Suppressor macrophage (primary cell): ENCODE results near the gene C17orf67.

ENCODE experiments used
- DNase-seq, 4 experiments: peaks; one replicate each; pipeline ENCODE4 v3.0.0-alpha.2; 2020 to 2022
- total RNA-seq, 17 experiments: gene quantifications; one replicate each; lab custom pipeline; 2026; ENCODE audit warnings: mixed read lengths in 6 of 17, inconsistent platforms in 3 of 17; lab: John Stamatoyannopoulos, UW

C17orf67 gene, protein sequence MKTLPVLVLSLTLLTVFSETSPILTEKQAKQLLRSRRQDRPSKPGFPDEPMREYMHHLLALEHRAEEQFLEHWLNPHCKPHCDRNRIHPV
- total RNA-seq, result 0.50 to 4.6 (median 1.3) reads per million in 17 experiments

DNA sequence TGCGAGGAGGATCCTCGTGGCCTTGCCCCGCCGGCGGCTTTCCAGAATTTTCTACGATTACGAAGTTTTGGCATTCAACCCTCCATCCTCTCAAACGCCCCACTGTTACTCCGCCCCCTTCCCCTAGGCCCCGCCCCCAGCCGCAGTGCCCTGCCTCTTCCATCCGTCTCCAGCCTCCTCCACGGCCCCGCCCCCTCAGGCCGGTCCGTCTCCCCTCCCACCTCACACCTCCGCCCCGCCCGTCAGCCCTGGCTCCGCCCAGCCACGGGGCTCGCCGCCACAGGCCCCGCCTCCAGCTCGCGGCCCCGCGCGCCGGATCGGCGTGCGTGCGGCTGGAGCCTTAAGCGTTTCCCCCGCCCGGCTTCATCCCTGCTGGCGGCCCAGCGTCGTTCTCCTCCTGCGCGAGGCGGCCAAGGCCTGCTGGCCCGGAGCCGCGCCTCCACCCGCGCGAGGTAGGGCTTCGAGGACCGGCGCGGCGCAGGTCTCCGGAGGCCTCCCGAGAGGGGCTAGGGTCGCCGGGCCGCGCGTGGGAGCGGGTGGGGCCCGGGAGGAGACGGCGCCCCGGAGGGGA lies at the start of gene C17orf67, which contains the start of gene DGKE:
C17orf67 (minus strand) TSS at position 112 of the 571 bp plus-strand sequence. CDS start 18,110 bp downstream, outside the sequence.
DGKE (plus strand) TSS at position 343 of the 571 bp plus-strand sequence. CDS start 645 bp downstream, outside the sequence.
- peak; percentile 95 to 99 (median 97) for DNase-seq

DNA sequence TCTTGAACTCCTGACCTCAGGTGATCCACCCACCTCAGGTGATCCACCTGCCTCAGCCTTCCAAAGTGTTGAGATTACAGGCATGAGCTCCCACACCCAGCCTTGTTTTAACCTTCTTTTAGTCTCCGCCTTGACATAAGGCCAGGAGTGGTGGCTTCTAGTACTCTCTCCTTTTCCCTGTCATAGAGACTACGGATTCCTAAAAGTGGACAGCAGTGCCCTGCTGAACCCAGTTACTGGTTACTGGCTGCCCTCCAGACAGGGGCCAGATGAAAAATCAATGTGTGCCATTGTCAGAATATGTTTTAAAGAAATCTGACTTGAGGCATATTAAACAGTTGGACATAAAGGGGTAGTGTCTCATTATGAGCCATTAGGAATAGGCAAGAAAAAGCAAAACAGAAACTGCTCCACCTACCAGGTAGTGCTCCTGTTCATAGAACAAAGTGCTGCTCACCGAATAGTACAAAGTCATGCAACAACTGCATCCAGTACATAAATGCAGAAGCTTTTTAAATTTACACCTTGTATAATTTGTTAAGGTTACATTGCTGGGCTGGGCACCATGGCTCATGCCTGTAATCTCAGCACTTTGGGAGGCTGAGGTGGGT lies 48.1 kb upstream of the C17orf67 start:
- DNase-seq, result no peak

DNA sequence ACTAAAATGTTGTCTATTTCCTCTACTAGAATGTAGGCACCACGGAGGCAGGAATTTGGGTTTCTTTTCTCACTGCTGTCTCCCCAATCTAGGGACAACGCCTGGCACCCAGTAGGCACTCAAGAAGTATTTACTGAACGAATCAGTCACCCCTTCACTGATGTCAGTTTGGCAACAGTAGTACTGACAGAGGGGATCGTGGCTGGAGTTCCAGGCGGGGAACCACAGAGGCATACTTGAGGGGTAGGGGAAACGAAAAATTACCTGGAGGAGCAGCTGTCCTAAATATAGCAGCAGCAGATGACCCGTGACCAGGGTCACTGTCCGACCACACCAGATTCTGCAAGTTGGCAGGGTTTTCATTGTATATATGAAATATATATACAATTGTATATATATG lies 46.9 kb upstream of the C17orf67 start:
- no peak for DNase-seq

DNA sequence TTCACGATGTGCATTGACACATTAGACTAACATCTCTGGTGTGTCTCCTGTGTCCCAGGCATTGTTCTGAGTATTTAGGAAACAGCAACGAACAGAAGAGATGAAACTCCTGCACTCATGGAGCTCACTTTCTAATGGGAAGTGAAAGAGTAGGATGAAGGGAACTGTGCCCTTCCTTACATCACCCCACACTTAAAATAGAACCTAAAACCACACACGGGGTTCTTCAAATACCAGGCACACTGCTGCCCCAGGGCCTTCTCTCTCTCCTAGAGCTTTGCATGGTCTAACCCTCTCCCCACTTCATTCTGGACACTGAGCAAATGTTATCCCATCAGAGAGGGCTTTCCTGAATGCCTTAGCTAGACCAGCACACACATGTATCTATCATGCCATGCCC lies 46.4 kb upstream of the C17orf67 start:
- peak; percentile 48 to 74 (median 60) for DNase-seq

DNA sequence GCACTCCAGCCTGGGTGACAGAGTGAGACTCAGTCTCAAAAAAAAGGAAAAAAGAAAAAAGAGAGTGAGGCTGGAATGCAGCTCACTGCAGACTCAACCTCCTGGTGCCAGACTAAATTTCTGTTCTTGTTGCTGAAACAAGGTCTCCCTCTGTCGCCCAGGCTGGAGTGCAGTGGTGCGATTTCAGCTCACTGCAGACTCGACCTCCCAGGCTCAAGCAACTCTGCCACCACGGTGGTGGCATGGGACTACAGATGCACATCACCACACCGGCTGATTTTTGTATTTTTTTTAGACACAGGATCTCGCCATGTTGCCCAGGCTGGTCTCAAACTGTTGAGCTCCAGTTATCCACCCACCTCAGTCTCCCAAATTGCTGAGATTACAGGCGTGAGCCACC lies 45.6 kb upstream of the C17orf67 start:
- DNase-seq, result no peak

DNA sequence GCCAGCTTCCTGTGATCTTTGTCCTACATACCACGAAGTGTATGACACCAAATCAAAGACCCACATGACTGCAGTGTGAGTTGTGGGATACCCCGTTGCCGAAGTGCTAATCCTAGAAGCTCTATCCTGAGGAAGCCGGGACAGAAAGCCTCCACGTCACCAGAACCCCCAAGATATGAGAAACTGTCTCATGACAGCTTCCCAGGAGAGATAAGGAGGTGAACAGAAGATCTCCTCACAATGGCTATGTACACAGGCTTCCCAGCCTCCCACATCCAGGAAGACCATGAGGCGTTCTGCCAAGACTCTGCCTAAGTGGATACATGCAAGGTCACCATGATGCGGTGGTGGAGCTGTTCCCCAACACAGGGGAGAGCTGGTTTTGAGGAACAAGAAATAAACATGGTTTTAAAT lies 43.1 kb upstream of the C17orf67 start:
- DNase-seq, result peak in 3 of 4 experiments; percentile 17 to 24 (median 18)

DNA sequence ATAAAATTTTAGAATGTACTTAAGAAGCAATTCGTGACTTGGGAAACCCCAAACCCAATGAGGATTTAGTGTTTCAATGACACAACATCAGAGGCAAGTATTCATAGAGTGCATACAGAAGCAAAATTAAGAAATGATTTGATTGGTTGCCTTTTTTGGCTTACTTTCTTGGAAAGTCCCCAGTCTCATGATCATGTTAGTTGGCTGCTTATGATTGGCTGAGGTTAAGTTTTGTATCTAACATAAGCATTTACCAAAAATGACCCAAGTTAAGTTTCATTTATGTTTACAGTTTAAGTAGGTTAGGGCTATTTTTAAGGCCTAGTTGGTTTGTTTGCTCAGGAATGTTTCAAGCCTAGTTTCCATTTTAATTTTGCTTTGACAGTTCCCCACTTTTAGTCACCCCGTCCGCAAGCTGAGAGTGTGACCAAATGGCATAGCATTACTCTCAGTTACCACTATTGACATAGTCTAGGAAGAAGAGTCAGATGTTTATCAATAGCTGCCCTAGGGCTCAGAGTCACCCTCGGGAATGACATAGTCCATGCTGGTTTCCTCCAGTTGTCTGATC lies 36.4 kb upstream of the C17orf67 start:
- peak in 1 of 4 experiments; percentile 44 for DNase-seq

DNA sequence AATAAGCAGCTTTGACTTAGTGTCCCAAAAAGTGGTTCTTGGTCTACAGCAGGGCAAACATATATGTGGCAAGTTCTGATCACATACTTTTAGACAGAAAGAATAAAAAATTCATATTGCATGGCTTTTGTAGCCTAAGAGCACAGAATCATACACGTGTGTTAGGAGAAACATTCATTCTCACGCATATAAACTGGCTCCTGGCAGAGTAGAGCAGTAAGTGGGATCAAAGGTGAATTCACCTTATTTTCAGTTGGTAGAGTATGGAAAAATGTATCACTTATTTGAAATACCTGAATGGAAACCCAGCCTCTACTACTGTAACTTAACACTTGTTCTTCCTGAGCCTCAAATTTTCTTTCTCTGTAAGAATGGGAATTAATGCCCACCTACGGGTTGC lies 35.0 kb upstream of the C17orf67 start:
- DNase-seq, result no peak

DNA sequence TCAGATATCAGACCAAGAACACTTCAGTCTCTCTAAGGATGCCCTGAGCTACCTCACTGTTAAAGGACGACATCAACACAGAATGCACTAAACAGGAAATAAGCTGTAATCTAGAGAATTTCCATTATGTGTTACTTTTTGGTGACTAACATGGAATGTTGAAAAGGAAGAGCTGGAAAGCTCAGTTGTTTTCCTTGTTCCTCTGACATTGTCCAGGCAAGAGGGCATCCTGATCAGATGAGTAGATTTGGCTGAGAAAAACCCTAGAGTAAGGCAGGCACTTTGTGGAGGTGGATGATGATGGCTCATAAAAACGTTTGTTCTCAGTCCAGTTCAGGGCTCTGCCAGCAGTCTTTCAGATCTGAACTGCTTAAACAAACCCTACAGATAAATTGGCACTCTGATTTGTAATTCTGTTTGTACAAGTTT lies 34.2 kb upstream of the C17orf67 start:
- DNase-seq, result no peak

DNA sequence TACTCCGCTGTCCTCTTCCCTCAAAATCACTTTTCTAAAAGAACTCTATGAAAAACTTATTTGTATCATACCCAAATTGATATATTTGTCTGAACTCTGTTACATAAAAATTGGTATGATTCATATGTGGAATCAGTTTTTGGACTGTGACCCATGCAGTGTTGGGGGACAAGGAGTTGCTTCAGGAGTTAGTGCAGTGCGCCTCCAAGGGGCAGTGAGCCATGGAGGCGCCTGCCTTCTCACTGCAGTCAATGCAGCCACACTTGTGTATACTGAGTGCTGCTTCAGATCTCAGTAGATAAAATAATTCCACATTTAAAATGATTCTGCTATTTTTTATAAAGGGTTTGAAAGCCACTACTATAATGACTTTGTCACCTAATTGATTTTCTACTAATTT lies 32.8 kb upstream of the C17orf67 start:
- DNase-seq, result no peak

DNA sequence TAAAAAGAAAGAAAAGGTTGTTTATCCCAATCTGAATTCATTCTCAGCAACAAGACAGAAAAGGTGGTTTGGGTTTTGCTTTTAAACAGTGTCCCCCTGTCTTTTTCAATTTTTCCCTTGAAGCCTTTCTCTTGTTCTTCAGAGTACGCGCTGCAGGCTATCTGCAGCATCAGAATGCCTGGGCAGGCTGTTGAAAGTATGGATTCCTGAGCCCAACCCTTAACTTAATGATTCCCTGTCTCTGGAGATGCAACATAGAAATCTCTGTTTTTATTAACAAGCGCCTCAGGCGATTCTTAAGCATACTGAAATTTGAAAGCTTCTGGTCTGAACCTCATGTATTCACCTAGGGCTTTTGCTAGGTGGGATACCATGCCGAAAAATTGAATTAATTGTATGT lies 32.4 kb upstream of the C17orf67 start:
- no peak for DNase-seq

DNA sequence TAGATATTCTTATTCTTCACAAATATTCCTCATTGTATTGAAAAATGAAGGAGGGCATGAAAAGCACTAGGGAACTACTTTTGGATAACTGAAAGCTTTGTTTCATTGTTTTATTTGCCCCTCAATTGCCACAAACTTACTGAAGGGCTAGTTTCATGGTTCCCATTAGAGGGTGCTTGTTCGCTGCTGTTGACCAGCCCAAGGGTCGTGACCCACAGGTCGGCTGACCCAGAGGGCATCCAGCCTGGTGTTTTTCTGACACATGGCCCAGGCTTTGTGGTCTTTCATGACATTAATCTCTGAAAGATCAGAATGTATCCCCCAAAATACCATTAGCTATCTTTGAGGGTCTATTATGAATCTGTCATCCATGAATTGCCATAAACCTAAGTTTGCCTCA lies 30.3 kb upstream of the C17orf67 start:
- no peak for DNase-seq

DNA sequence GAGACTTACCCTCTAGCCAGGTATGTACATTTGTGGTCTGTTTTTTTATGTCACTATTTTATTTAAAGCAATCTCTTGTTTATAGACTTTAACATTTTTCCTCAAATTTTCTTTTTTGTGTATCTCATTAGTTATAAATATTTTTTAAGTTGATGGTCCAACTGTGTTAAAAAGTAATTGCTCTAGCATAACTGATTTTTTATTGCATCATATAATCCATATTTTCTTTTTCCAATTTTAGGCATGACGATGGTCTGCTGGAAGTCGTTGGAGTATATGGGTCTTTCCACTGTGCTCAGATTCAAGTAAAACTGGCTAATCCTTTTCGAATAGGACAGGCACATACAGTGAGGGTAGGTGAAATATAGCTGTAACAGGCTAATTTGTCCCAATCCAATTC lies 28.2 kb upstream of the C17orf67 start:
- no peak for DNase-seq

DNA sequence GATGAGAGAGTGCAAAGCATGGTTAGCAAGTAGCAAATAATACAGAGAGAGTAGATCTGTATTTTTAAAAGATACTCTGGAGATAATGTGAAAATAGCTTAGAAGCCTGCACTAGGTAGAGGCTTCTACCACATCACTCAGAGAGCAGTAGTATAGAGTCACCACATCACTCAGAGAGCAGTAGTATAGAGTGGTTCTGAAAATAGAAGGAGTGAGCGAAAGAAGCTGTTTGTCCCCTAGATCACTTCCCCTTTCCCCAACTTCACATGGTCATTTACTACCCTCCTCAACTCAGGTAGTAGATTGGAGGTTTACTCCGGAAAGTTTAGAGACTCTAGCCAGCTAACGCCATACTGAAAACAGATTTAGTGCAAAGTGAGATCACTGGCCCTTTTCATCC lies 17.3 kb upstream of the C17orf67 start:
- no peak for DNase-seq

DNA sequence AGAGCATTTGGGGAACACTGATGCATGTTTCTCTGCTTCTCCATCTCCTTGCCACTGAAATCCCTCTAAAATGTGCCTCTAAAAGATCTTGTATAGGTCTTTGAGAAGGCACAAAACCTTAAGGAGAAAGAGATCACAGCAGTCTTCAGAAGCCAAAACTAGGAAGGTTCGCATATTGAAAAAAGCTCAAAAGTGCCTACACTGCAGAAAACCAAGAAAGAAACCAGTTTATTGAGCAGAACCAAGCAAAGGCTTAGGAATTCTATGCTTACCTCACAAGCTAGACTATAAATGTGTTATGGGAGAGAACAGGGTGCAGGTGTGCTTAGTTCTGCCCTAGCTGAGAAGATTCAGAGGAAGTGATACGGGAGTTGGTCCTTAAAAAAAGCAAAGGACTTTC lies 16.9 kb upstream of the C17orf67 start:
- DNase-seq, result no peak

DNA sequence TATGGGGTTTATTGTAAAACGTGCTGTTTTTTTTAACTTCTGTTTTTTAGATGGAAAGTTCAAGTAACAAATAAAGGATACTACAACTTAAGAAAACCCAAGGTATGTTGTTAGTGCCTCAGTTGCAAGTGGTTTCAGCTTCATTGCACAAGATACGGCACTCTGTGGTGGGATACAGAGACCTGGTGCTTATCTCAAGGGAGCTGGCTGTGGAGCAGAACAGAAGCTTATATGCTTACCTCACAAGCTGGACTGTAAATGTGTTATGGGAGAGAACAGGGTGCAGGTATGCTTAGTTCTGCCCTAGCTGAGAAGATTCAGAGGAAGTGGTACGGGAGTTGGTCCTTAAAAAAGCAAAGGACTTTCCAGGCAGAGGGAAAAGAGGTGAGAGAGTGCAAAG lies 15.4 kb upstream of the C17orf67 start:
- no peak for DNase-seq

DNA sequence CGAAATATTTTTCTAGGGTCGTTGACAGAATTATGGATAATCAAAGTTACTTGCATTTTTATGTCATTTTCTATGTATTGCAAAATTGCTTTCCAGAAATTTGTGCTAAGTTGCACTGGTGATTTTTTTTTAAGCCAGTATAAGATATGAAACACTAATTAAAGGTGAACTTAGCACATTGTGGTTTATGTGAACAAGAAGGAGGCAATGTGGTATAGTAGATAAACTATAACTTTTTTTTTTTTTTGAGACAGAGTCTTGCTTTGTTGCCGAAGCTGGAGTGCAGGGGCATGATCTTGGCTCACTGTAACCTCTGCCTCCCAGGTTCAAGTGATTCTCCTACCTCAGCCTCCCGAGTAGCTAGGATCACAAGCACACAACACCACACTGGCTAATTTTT lies 13.4 kb upstream of the C17orf67 start:
- no peak for DNase-seq

DNA sequence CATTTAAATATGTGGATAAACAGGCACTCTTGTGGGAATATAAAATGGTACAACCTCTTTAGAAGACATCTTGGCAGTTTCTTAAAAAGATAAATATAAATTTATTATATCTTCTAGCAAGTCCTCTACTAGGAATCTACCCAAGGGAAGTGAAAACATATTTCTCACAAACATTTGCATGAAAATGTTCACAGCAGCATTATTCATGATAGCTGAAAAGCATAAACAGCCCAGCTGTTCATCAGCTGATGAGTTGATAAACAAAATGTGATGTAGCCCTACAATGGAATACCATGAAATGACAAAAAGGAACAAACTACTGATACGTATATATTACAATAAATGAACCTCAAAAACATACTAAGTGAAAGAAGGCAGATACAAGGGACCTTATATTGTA lies 12.2 kb upstream of the C17orf67 start:
- no peak for DNase-seq

DNA sequence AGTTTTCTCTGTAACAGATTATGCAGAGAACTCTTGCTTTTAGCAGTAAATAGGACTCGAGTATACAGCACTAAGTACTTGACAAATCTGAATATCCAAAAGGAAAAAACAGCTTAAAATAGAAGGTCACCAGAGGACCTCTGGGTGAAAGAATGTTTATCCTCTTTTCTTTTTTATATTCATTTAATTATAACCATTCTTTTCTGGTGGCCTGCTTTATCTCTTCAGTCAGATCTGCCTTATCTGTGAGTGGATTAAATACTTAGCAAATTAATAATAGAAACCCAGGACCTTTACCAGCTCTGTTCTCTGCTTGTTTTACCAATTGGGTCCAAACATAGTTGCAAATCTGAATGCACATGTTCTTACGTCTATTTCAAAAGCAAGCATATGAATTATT lies 8.9 kb upstream of the C17orf67 start:
- DNase-seq, result no peak

DNA sequence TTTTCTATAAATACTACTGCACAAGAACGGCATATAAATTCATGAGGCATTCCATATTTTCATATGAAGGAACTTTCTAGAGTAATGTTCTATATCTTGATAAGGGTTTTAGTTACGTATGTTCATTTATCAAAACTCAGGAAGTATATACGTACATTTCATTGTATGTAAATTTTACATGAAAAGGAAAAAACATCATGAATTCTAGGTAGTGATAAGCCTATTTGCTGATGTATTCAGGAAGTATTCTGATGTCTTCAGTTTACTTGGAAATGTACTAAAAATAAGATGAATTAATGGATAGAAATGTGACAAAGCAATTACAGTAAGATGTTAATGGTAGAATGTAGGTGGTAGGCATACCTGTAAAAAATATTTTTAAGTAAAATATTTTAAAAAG lies 5.0 kb upstream of the C17orf67 start:
- no peak for DNase-seq

DNA sequence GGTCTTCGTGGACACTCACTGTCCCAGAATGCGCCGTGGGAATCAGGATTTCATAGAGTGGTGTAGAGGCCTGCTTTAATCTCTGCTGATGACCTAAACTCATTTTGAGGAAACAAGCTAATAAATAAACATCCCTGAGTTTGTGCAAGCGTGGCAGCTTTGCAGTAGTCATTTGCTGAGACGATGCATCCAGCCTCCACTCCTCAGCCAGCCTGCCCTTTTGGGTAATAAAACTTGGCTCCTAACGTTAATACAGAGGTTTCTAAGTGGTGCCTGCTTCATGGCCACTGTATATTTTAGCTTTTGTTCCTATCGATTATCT lies 1.5 kb upstream of the C17orf67 start:
- DNase-seq, result peak; percentile 36 to 77 (median 61)

DNA sequence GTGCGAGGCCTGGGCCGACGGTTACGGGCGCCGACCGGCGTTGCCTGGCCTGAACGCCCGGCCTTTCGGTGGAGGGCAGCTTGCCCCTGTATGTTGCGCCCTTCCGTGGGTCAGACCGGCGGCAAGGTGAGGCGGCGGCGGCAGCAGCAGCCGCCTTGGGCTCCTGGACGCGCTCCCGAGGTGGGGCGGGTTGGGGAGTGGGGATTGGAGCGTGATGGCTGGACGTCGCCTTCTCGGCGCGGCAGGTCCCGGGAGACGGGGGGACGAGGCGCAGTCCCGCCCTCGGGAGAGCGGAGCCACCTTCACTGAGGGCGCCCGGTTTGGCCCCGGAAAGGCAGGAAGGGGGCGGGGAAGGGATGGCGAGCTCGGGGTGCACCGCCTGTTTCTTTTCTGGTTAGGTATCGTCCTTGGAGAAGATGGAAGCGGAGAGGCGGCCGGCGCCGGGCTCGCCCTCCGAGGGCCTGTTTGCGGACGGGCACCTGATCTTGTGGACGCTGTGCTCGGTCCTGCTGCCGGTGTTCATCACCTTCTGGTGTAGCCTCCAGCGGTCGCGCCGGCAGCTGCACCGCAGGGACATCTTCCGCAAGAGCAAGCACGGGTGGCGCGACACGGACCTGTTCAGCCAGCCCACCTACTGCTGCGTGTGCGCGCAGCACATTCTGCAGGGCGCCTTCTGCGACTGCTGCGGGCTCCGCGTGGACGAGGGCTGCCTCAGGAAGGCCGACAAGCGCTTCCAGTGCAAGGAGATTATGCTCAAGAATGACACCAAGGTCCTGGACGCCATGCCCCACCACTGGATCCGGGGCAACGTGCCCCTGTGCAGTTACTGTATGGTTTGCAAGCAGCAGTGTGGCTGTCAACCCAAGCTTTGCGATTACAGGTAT lies 902 bp upstream of the C17orf67 start:
- DNase-seq, result peak; percentile 5 to 48 (median 26)
